ENCODE measurements around the gene RASAL2. TPM values are rescaled to one million over a fixed set of nuclear protein-coding genes. Genes with fewer than 3 reads are reported as not detected.

Gene RASAL2
- 27.2 and 41.3 TPM in 2 replicates for total RNA-seq

GRCh38 chr1:178093951-178094738 lies at the start of gene RASAL2:
Gene RASAL2, plus strand, starts transcription at chr1:178094104. Its CDS starts 389 bp downstream, at chr1:178094493.

GRCh38 chr1:178496410-178497135 lies 402.7 kb downstream of the RASAL2 start, which contains the start of gene CLEC20A:
Gene CLEC20A, minus strand, starts transcription at chr1:178496964. Its CDS starts 25 bp downstream, at chr1:178496939.

GRCh38 chr1:178512566-178513277 lies 418.8 kb downstream of the RASAL2 start, which contains the start of gene TEX35:
Gene TEX35, plus strand, starts transcription at chr1:178513109. Its CDS starts 80 bp downstream, at chr1:178513189.

Other genes with a start within 250 kb of the RASAL2 start
- gene SEC16B, start 124.0 kb upstream of the RASAL2 start, total RNA-seq, result 2.5 and 3.2 TPM in 2 replicates

Measured in smooth muscle cell of the pulmonary artery (primary cell).